Esophagus muscularis mucosa (tissue), 4 donors: Measurements from ENCODE around the gene TRAPPC12. TPM values are rescaled to one million over a fixed set of nuclear protein-coding genes. Genes with fewer than 3 reads are reported as not detected.
"Not testable (repeated sequence)": the region's sequence is repeated elsewhere in the genome, so short reads cannot be mapped to it uniquely, and the experiment has no call there.

Experiments used
- DNase-seq: peaks from one replicate; pipeline ENCODE4 v3.0.0-alpha.2; 2017; ENCODE audit errors: extremely low spot score
- H3K27ac ChIP-seq, 4 donors: fragments of 200-600 bp; sonication (generic); replicated peaks in 1 of 4; 1 replicate in 3 of 4; 2 replicates in 1 of 4; pipeline ENCODE4 v1.5.1; 2016 to 2019; ENCODE audit warnings: mild to moderate bottlenecking in 1 of 4
- H3K27me3 ChIP-seq, 4 donors: fragments of 200-600 bp; sonication (generic); one replicate each; pipeline versions ENCODE4 v1.5.1 to v1.6.0; 2016 to 2019
- H3K36me3 ChIP-seq, 4 donors: fragments of 200-600 bp; sonication (generic); one replicate each; pipeline ENCODE4 v1.5.1; 2016 to 2019
- H3K4me1 ChIP-seq, 4 donors: fragments of 200-600 bp; sonication (generic); one replicate each; pipeline ENCODE4 v1.5.1; 2016 to 2019
- H3K4me3 ChIP-seq, 4 donors: fragments of 200-600 bp; sonication (generic); 1 replicate in 2 of 4; 2 replicates in 2 of 4; pipeline ENCODE4 v1.5.1; 2016 to 2019; ENCODE audit warnings: mild to moderate bottlenecking in 4 of 4, moderate library complexity in 1 of 4
- H3K9me3 ChIP-seq, 4 donors: fragments of 200-600 bp; sonication (generic); 1 replicate in 3 of 4; 2 replicates in 1 of 4; pipeline ENCODE4 v1.5.1; 2016 to 2019
- EP300 ChIP-seq: sonication (generic); formaldehyde crosslinking; IDR thresholded peaks from one replicate; pipeline ENCODE4 v1.6.1; 2017; ENCODE audit warnings: antibody characterized with exemption
- POLR2A ChIP-seq: fragments of 450-650 bp; IDR thresholded peaks from one replicate; pipeline ENCODE4 v1.6.1; 2017; ENCODE audit warnings: antibody characterized with exemption, moderate library complexity, mild to moderate bottlenecking, low read depth
- POLR2AphosphoS5 ChIP-seq, 2 donors: sonication (generic); formaldehyde crosslinking; IDR thresholded peaks; one replicate each; pipeline ENCODE4 v1.6.1; 2017; ENCODE audit warnings: antibody characterized with exemption in 2 of 2
- WGBS: methylation state at CpG from one replicate; pipeline ENCODE4 v1.1.5; 2018; 5-methylcytosine and 5-hydroxymethylcytosine counted together
- intact Hi-C: fragments of 100-400 bp; cut with DNase I; formaldehyde crosslinking; loops from one replicate; pipeline ENCODE4 v1.15.1; 2023
- total RNA-seq, 4 donors: library from RNA; depleted of rRNA; stranded (reverse); fragments of >200 nt; gene quantifications; one replicate each; pipeline versions ENCODE4 v1.1.0 to v1.2.1, GENCODE V29; 2016
- TF ChIP-seq, protein P1 (sequence below), 3 experiments: fragments of 200-600 bp in 2 of 3; fragments of 450-650 bp in 1 of 3; sonication (generic) in 2 of 3; IDR thresholded peaks; one replicate each; pipeline ENCODE4 v1.5.1; 2017 to 2019; ENCODE audit warnings: antibody characterized with exemption in 3 of 3, mild to moderate bottlenecking in 2 of 3, moderate library complexity in 1 of 3

The TRAPPC12 gene
- total RNA-seq, 4 donors from 2014 or later: 65.6 to 89.3 (median 72.6) TPM

DNA sequence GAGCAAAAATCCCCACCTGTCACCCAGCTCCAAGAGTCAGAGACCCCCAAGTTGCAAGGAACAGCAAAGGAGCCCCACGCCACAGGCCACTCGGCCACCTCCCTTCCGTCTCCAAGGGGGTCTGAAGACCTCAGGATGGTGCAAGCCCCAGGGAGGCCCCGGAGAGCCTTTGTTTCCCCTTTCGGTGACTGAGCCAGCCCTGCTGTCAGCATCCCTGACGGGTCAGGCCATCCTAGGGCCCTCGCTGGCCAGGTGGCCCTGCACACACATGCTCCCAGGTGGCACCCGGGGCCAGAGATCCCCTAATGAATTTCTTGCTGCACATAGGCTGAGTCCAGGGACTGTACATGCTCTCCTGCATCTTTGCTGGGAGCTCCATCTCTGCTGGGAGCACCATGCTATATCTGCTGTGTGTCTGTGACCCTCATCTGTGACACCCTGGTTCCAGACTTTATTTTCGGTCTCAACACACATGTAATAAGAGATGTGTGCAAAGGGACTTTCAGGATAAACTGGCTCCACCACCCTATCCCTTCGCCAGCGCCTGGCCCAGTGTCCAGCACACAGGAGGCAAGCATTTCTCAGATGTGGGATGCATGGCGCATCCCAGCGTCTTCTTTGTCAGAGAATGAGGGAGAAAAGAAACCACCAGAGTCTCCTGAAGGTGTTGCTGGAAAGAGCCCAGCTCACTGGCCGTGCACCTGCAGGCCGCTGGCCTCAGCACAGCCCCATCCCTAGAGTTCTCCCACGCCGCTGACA lies 112.4 kb downstream of the TRAPPC12 start:
- WGBS: 94% methylated on average over 11 of the region's 17 CpGs
- Histone ChIP-seq H3K36me3 (peaks cover 13 to 25% (median 21%) of the 10 kb centered on the region in 4 donors), H3K27ac (no peak overlapping the region), H3K4me1 (peaks cover 0 to 12% (median 6%) of the 10 kb centered on the region in 4 donors), H3K9me3 (no peaks in the 10 kb centered on the region), H3K27me3 (no peaks in the 10 kb centered on the region), H3K4me3 (no peak overlapping the region)
- no peak for DNase-seq
- no peak for TF ChIP-seq EP300
- TF ChIP-seq POLR2AphosphoS5 (IDR thresholded peaks at IDR 0.05): no peak
- TF ChIP-seq POLR2A: no peak
- TF ChIP-seq, protein P1, sequence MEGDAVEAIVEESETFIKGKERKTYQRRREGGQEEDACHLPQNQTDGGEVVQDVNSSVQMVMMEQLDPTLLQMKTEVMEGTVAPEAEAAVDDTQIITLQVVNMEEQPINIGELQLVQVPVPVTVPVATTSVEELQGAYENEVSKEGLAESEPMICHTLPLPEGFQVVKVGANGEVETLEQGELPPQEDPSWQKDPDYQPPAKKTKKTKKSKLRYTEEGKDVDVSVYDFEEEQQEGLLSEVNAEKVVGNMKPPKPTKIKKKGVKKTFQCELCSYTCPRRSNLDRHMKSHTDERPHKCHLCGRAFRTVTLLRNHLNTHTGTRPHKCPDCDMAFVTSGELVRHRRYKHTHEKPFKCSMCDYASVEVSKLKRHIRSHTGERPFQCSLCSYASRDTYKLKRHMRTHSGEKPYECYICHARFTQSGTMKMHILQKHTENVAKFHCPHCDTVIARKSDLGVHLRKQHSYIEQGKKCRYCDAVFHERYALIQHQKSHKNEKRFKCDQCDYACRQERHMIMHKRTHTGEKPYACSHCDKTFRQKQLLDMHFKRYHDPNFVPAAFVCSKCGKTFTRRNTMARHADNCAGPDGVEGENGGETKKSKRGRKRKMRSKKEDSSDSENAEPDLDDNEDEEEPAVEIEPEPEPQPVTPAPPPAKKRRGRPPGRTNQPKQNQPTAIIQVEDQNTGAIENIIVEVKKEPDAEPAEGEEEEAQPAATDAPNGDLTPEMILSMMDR (IDR thresholded peaks at IDR 0.05): no peak
- intact Hi-C loops: no loop called here

DNA sequence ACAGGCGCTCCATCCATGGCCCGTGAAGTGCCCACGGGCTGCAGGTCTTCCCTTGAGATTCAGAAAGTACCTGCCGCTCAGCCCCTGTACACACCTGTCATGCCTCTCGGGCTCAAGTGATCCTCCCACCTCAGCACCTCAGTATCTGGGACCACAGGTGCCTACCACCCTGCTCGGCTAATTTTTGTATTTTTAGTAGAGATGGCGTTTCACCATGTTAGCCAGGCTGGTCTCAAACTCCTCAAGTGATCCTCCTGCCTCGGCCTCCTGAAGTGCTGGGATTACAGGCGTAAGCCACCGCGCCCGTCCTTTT lies 112.9 kb downstream of the TRAPPC12 start:
- intact Hi-C loops, H3K27me3 ChIP-seq, H3K27ac ChIP-seq, DNase-seq, H3K9me3 ChIP-seq, H3K4me3 ChIP-seq: not testable (repeated sequence)
- 89% methylated on average over 11 of the region's 12 CpGs for WGBS
- Histone ChIP-seq H3K36me3 (peaks cover 18 to 30% (median 26%) of the 10 kb centered on the region in 4 donors), H3K4me1 (peaks cover 0 to 12% (median 6%) of the 10 kb centered on the region in 4 donors)

DNA sequence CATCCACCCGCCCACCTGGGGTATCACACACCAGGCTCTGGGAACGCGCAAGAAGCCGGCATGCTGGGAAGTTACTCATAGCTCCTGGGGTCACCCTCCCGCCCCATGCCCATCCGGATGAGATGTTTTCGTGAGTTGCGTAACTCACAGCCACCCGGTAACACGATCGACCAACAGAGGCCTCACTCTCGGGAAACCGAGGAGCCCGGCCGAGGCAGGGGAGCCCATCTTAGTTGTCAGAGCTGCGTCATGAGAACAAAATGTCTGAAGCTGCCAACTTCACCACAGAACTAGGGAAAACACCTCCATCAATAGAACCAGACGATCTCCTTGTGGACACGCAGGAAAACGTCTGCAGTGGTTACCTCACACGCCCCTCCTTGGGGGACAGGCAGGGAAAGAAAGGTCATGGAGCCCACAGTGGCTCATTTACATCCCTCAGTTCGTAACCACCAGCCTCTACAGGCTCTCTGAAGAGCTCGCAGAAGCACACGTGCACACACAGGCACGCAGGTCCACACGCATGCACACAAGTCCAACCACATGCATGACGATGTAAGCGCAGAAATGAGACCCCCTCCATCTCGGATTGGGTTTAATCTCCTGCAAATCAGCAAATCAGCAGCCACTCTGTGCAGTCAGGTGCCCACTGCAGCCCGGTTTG lies 113.6 kb downstream of the TRAPPC12 start:
- no peaks in the 10 kb centered on the region for H3K27me3 ChIP-seq
- intact Hi-C loops: no loop called here
- no peaks in the 10 kb centered on the region for H3K9me3 ChIP-seq
- H3K4me1 ChIP-seq: peaks cover 0 to 12% (median 2%) of the 10 kb centered on the region in 4 donors
- WGBS: 78% methylated on average over 29 of the region's 29 CpGs
- no peak for DNase-seq
- H3K27ac ChIP-seq: no peak overlapping the region
- peaks cover 25 to 36% (median 32%) of the 10 kb centered on the region in 4 donors for H3K36me3 ChIP-seq
- H3K4me3 ChIP-seq: no peak overlapping the region
- no peak for TF ChIP-seq POLR2AphosphoS5 (IDR thresholded peaks at IDR 0.05)
- no peak for TF ChIP-seq POLR2A
- TF ChIP-seq, protein P1 (IDR thresholded peaks at IDR 0.05): no peak

DNA sequence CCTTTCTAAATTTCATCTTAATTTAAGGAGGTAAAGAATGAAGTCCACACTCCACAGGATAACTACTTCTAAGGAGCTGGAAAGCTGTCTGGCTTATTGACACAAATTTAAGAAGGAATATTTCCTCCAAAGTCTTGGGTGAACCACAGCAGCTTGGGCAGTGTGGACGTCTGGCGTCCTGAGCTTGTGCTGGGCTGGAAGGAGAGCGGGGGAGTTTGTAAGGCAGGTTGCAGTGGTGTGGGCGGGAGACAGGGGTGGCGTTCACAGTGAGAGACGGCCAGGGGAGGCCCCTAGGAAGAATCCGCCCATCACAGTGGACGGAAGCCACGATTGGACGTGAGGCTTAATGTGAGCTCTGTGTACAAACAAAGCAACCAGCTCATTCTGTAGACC lies 114.1 kb downstream of the TRAPPC12 start:
- DNase-seq: no peak
- intact Hi-C loops: no loop called here
- Histone ChIP-seq H3K9me3 (no peaks in the 10 kb centered on the region), H3K4me3 (no peak overlapping the region), H3K4me1 (peaks cover 0 to 12% (median 2%) of the 10 kb centered on the region in 4 donors), H3K27ac (no peak overlapping the region), H3K36me3 (peaks cover 29 to 41% (median 38%) of the 10 kb centered on the region in 4 donors), H3K27me3 (no peaks in the 10 kb centered on the region)
- TF ChIP-seq EP300 (no peak), POLR2A (no peak), POLR2AphosphoS5 (IDR thresholded peaks at IDR 0.05) (no peak)
- TF ChIP-seq, protein P1 (IDR thresholded peaks at IDR 0.05): no peak
- WGBS: 43% methylated on average over 10 of the region's 10 CpGs

DNA sequence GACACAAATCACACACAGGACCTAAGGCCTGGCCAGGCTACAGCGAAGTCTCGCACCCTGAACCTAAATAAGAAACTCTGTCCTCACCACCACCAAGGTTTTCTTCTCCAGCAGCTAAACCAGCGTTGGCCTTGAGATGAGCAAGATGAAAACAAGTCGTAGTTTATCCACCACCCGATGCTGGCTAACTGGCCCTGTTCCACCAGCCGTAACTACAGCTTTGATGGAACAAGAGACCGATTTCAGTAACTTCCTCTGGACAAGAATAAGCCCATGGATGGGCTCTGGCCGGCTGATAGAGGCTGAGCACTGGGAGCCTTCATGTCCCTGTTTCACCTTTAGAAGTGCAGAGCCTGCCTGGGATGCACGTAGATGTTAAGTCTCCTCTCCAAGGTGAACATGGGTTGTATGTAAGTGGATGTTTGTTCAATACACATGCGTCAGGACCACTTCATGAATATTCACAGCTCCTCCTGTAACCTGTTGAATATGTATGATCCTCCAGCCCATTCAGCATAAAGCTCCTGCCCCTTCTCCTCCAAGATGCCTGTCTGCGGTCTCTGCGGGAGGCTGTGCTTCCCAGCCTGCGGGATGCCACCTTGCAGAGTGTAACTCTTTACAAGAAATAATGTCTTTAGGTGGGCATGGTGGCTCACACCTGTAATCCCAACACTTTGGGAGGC lies 115.6 kb downstream of the TRAPPC12 start:
- Histone ChIP-seq H3K4me3 (no peak overlapping the region), H3K27ac (no peak overlapping the region), H3K27me3 (no peaks in the 10 kb centered on the region), H3K36me3 (peaks cover 44 to 56% (median 53%) of the 10 kb centered on the region in 4 donors), H3K4me1 (peaks cover 0 to 12% (median 0%) of the 10 kb centered on the region in 4 donors), H3K9me3 (no peaks in the 10 kb centered on the region)
- intact Hi-C loops: no loop called here
- DNase-seq: no peak
- 95% methylated on average over 12 of the region's 13 CpGs for WGBS
- TF ChIP-seq POLR2AphosphoS5 (IDR thresholded peaks at IDR 0.05): no peak
- no peak for TF ChIP-seq EP300
- TF ChIP-seq, protein P1 (IDR thresholded peaks at IDR 0.05): no peak

DNA sequence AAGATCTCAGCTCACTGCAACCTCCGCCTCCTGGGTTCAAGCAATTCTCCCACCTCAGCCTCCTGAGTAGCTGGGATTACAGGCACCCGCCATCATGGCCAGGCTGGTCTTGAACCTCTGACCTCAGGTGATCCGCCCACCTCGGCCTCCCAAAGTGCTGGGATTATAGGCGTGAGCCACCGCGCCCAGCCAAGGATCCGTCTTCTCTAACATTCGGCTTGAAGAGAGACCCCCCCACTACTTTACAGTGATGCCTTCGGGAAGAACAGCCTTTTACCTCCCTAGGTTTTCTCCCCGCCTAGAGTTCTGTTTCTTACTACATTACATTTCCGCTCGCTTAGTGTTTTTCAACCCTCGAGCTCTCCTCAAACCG lies 117.2 kb downstream of the TRAPPC12 start:
- intact Hi-C loops, H3K27ac ChIP-seq, DNase-seq, H3K9me3 ChIP-seq, H3K27me3 ChIP-seq, H3K4me3 ChIP-seq: not testable (repeated sequence)
- Histone ChIP-seq H3K4me1 (peaks cover 0 to 12% (median 0%) of the 10 kb centered on the region in 4 donors), H3K36me3 (peaks cover 56 to 71% (median 69%) of the 10 kb centered on the region in 4 donors)
- 95% methylated on average over 14 of the region's 15 CpGs for WGBS
